OCI-LY3 (cell line): ENCODE results near the gene INSRR.

ENCODE experiments used
- EZH2phosphoT487 ChIP-seq: fragments of 200-600 bp; shearing (Covaris generic); IDR thresholded peaks from 2 replicates; pipeline ENCODE4 v1.6.1; 2018; ENCODE audit warnings: antibody characterized with exemption, mixed run types, low read depth
- TF ChIP-seq, protein P1 (sequence below): fragments of 200-600, 300-600 bp; sonication (generic); IDR thresholded peaks from 2 replicates; pipeline ENCODE4 v1.5.1; 2014; ENCODE audit warnings: antibody characterized with exemption, low read length, low read depth

DNA sequence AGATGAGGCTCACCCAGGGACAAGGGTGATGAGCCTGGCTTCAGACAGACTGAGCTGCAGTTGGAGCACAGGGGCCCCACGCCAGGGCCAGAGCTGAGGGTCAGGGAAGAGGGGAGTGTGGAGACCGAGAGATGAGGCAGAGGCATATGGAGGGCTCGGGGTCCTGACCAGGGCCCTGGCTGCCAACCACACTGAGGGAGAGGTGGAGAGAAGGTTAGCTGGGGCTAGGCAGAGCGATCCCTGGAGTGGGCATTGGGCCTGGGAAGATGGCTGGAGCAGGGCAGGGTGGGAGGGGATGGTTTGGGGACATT is 42.6 kb upstream of the INSRR start:
- TF ChIP-seq, protein P1, sequence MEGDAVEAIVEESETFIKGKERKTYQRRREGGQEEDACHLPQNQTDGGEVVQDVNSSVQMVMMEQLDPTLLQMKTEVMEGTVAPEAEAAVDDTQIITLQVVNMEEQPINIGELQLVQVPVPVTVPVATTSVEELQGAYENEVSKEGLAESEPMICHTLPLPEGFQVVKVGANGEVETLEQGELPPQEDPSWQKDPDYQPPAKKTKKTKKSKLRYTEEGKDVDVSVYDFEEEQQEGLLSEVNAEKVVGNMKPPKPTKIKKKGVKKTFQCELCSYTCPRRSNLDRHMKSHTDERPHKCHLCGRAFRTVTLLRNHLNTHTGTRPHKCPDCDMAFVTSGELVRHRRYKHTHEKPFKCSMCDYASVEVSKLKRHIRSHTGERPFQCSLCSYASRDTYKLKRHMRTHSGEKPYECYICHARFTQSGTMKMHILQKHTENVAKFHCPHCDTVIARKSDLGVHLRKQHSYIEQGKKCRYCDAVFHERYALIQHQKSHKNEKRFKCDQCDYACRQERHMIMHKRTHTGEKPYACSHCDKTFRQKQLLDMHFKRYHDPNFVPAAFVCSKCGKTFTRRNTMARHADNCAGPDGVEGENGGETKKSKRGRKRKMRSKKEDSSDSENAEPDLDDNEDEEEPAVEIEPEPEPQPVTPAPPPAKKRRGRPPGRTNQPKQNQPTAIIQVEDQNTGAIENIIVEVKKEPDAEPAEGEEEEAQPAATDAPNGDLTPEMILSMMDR, result no peak
- TF ChIP-seq EZH2phosphoT487, result no peak
